ENCODE data around the gene DGCR6L. TPM values are rescaled to one million over a fixed set of nuclear protein-coding genes. Genes with fewer than 3 reads are reported as not detected.
"Not testable (repeated sequence)": the region's sequence is repeated elsewhere in the genome, so short reads cannot be mapped to it uniquely, and the experiment has no call there.

DGCR6L gene
- total and polyA plus RNA-seq, 10 of the 15 experiments (the other 5 are each of a cell fraction or from before 2014, with no cell fraction given): 1.6 to 62.8 (median 22.6) TPM

DNA sequence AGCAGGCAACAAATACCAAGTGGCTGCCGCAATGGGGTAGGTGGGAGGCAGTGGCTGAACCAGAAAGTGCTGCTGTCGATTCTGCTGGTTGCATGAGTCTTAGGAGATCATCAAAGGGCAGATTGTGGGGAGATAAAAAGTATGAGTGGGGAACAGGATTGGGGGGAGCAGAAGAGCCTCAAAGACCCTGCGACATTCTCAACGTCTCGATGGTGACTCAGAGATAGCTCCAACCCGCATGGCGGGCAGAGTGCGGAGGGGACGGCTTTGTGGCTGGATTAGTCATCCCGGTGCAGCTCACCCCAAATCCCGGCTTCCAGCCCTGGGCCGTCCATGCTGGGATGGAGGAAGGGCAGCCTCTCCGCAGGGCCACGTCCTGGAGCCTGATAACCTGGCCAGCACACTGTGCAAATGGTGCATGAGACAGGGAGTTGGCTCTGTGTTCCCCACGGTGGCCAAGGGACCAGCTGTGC is 40.2 kb downstream of the DGCR6L start:
- ChIA-PET RAD21 (ENCODE audit: unreplicated experiment) (no interaction called here), CTCF (no interaction called here), SMC1A (ENCODE audit: uncharacterized antibody, unreplicated experiment) (no interaction called here), POLR2A (no interaction called here)
- Histone ChIP-seq H3K4me2 (ENCODE audit: control insufficient read depth, insufficient read depth) (no peak overlapping the region), H3K4me3 (no peak overlapping the region), H3K27ac (ENCODE audit: control insufficient read depth, insufficient read depth) (no peak overlapping the region), H3K4me1 (ENCODE audit: control insufficient read depth, insufficient read depth, low read length) (no peaks in the 10 kb centered on the region), H3K9ac (ENCODE audit: control insufficient read depth, insufficient read depth, low read length) (no peak overlapping the region), H4K20me1 (ENCODE audit: control insufficient read depth, insufficient read depth) (no peaks in the 10 kb centered on the region), H3K9me3 (replicated peaks; ENCODE audit: control insufficient read depth, insufficient read depth, low read length) (no peaks in the 10 kb centered on the region), H3K27me3 (replicated peaks in 1 of 2; ENCODE audit: control insufficient read depth in 2 of 2, insufficient read depth in 2 of 2, low read length in 1 of 2) (no peaks in the 10 kb centered on the region), H3K79me2 (ENCODE audit: control insufficient read depth, insufficient read depth, low read length) (no peaks in the 10 kb centered on the region), H3K36me3 (ENCODE audit: control insufficient read depth in 2 of 2, insufficient read depth in 2 of 2, low read length in 1 of 2) (no peaks in the 10 kb centered on the region), H2AFZ (ENCODE audit: control insufficient read depth, low read depth, low read length) (no peak overlapping the region)
- intact Hi-C loops (cut with micrococcal nuclease; ENCODE audit: unreplicated experiment) (no loop called here), in situ Hi-C loops (cut with MboI) (no loop called here)
- no peak for FAIRE-seq
- DNase-seq (ENCODE audit: low read depth, low spot score): no peak
- no peak for ATAC-seq
- no TSS peak for BruUV-seq (replicated peaks)
- TF ChIP-seq, protein P1, sequence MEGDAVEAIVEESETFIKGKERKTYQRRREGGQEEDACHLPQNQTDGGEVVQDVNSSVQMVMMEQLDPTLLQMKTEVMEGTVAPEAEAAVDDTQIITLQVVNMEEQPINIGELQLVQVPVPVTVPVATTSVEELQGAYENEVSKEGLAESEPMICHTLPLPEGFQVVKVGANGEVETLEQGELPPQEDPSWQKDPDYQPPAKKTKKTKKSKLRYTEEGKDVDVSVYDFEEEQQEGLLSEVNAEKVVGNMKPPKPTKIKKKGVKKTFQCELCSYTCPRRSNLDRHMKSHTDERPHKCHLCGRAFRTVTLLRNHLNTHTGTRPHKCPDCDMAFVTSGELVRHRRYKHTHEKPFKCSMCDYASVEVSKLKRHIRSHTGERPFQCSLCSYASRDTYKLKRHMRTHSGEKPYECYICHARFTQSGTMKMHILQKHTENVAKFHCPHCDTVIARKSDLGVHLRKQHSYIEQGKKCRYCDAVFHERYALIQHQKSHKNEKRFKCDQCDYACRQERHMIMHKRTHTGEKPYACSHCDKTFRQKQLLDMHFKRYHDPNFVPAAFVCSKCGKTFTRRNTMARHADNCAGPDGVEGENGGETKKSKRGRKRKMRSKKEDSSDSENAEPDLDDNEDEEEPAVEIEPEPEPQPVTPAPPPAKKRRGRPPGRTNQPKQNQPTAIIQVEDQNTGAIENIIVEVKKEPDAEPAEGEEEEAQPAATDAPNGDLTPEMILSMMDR (IDR thresholded peaks at IDR 0.05 in 2 of 3, conservative IDR thresholded peaks at IDR 0.05 in 1 of 3; ENCODE audit: control insufficient read depth in 2 of 3, extremely low read depth in 1 of 3, insufficient read depth in 1 of 3, low read depth in 3 of 3, low read length in 3 of 3): no peak
- TF ChIP-seq IKZF2 (IDR thresholded peaks at IDR 0.05): no peak
- 31% methylated on average over 15 of the region's 15 CpGs for whole genome bisulfite sequencing (ENCODE audit: insufficient coverage, insufficient replicate concordance, low lambda C conversion rate, missing lambda C conversion rate)

DNA sequence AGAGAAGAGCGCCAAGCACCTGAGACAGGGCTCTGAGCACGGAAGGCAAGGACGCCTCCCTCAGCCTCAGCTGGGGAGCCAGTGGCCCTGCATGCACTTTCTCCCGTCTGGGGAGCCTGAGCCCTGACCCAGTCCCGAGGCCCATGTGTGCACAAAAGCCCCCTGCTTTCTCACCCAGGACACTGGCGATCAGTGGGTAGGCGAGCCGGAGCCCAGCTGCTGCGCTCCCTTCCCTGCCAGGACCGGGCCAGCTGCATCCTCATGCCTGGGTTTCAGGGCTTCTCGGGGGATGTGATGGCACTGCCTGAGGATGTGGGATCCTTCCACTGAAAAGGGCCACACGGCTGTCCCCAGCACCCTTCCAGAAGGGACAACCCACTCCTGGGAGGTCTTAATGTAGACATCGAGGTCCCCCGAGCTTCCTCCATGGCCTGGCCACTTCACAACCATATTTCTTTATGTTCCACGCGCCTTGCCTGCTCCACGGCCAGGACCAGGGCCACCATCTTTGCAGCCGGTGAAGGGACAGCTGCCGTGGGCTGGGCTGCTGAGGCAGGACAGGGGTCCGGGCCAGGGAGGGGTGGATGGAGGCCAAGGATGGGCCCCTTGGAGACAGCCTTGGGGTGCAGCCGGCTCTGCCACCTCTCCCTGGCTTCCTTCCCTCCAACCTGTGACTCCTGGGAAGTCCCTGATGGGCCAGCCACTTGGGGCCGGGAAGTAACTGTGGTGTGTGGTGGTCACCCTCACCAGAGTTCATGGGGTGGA is 41.0 kb downstream of the DGCR6L start:
- H3K9me3 ChIP-seq (replicated peaks; ENCODE audit: control insufficient read depth, insufficient read depth, low read length); H3K36me3 ChIP-seq (ENCODE audit: control insufficient read depth in 2 of 2, insufficient read depth in 2 of 2, low read length in 1 of 2); intact Hi-C loops (cut with micrococcal nuclease; ENCODE audit: unreplicated experiment); BruUV-seq (replicated peaks); H3K4me2 ChIP-seq (ENCODE audit: control insufficient read depth, insufficient read depth); H3K27ac ChIP-seq (ENCODE audit: control insufficient read depth, insufficient read depth); H3K4me3 ChIP-seq; POLR2A ChIA-PET; H3K9ac ChIP-seq (ENCODE audit: control insufficient read depth, insufficient read depth, low read length); DNase-seq (ENCODE audit: low read depth, low spot score); FAIRE-seq; H3K27me3 ChIP-seq (replicated peaks in 1 of 2; ENCODE audit: control insufficient read depth in 2 of 2, insufficient read depth in 2 of 2, low read length in 1 of 2); H3K4me1 ChIP-seq (ENCODE audit: control insufficient read depth, insufficient read depth, low read length); H2AFZ ChIP-seq (ENCODE audit: control insufficient read depth, low read depth, low read length); SMC1A ChIA-PET (ENCODE audit: uncharacterized antibody, unreplicated experiment); H4K20me1 ChIP-seq (ENCODE audit: control insufficient read depth, insufficient read depth); ATAC-seq; H3K79me2 ChIP-seq (ENCODE audit: control insufficient read depth, insufficient read depth, low read length); in situ Hi-C loops (cut with MboI); RAD21 ChIA-PET (ENCODE audit: unreplicated experiment): not testable (repeated sequence)
- 21% methylated on average over 20 of the region's 22 CpGs for WGBS (ENCODE audit: insufficient coverage, insufficient replicate concordance, low lambda C conversion rate, missing lambda C conversion rate)
- CTCF ChIA-PET: interaction anchor here (0.9 kb wide), 1 partner anchor 216 kb away, joined by 3 read pairs; no protein-coding TSS in a partner anchor

GRCh38 chr22:20277936-20278635 is 41.8 kb downstream of the DGCR6L start:
- in situ Hi-C loops (cut with MboI); H3K4me2 ChIP-seq (ENCODE audit: control insufficient read depth, insufficient read depth); FAIRE-seq; H4K20me1 ChIP-seq (ENCODE audit: control insufficient read depth, insufficient read depth); H3K36me3 ChIP-seq (ENCODE audit: control insufficient read depth in 2 of 2, insufficient read depth in 2 of 2, low read length in 1 of 2); RAD21 ChIA-PET (ENCODE audit: unreplicated experiment); H3K79me2 ChIP-seq (ENCODE audit: control insufficient read depth, insufficient read depth, low read length); POLR2A ChIA-PET; H3K27me3 ChIP-seq (replicated peaks in 1 of 2; ENCODE audit: control insufficient read depth in 2 of 2, insufficient read depth in 2 of 2, low read length in 1 of 2); DNase-seq (ENCODE audit: low read depth, low spot score); SMC1A ChIA-PET (ENCODE audit: uncharacterized antibody, unreplicated experiment); H3K4me1 ChIP-seq (ENCODE audit: control insufficient read depth, insufficient read depth, low read length); H3K4me3 ChIP-seq; H3K9me3 ChIP-seq (replicated peaks; ENCODE audit: control insufficient read depth, insufficient read depth, low read length); BruUV-seq (replicated peaks); H3K27ac ChIP-seq (ENCODE audit: control insufficient read depth, insufficient read depth); H2AFZ ChIP-seq (ENCODE audit: control insufficient read depth, low read depth, low read length); H3K9ac ChIP-seq (ENCODE audit: control insufficient read depth, insufficient read depth, low read length); ATAC-seq; intact Hi-C loops (cut with micrococcal nuclease; ENCODE audit: unreplicated experiment): not testable (repeated sequence)
- WGBS (ENCODE audit: insufficient coverage, insufficient replicate concordance, low lambda C conversion rate, missing lambda C conversion rate): 31% methylated on average over 15 of the region's 18 CpGs
- CTCF ChIA-PET: interaction anchor here (0.9 kb wide), 1 partner anchor 216 kb away, joined by 3 read pairs; no protein-coding TSS in a partner anchor

All from GM12878 (cell line).